DOHH2 (cell line): ENCODE measurements around the gene GTF3C1.

Experiments used
- CTCF ChIP-seq: fragments of 200-600 bp; sonication (generic); IDR thresholded peaks from one replicate; pipeline ENCODE4 v1.5.1; 2014; ENCODE audit warnings: antibody characterized with exemption, mild to moderate bottlenecking, low read depth, low read length; ENCODE audit not compliant: poor library complexity, severe bottlenecking
- EZH2phosphoT487 ChIP-seq: fragments of 200-600 bp; sonication (generic); IDR thresholded peaks from 2 replicates; pipeline ENCODE4 v1.6.1; 2017; ENCODE audit warnings: borderline replicate concordance, mild to moderate bottlenecking, antibody characterized with exemption, low read length, moderate library complexity, mixed read lengths

GRCh38 chr16:27544671-27545070, 5.0 kb downstream of the GTF3C1 start:
- TF ChIP-seq CTCF (no peak), EZH2phosphoT487 (no peak)
